NCI-H510A (cell line): Measurements from ENCODE around the gene CARD19.

Source experiments
- DNase-seq: peaks from one replicate; lab custom pipeline; 2025; lab: John Stamatoyannopoulos, UW

Gene CARD19

GRCh38 chr9:93120846-93121315, 24.9 kb downstream of the CARD19 start:
- no peak for DNase-seq

- no peak for DNase-seq
These were observed 25.6 kb downstream of the CARD19 start for GRCh38 chr9:93121316-93122241.

GRCh38 chr9:93122721-93123221, 26.8 kb downstream of the CARD19 start:
- DNase-seq, result no peak

- no peak for DNase-seq
These were observed 27.7 kb downstream of the CARD19 start for GRCh38 chr9:93123561-93124283.

GRCh38 chr9:93124793-93125192, 28.8 kb downstream of the CARD19 start:
- DNase-seq, result no peak

GRCh38 chr9:93125331-93125894, 29.4 kb downstream of the CARD19 start:
- DNase-seq, result no peak

GRCh38 chr9:93126151-93126781, 30.2 kb downstream of the CARD19 start:
- no peak for DNase-seq

- DNase-seq, result peak; percentile 60
These were observed 30.9 kb downstream of the CARD19 start for GRCh38 chr9:93126825-93127368.

- DNase-seq, result no peak
These were observed 31.4 kb downstream of the CARD19 start for GRCh38 chr9:93127395-93127911.

GRCh38 chr9:93128011-93128714, 32.1 kb downstream of the CARD19 start:
- no peak for DNase-seq

- no peak for DNase-seq
These were observed 32.8 kb downstream of the CARD19 start for GRCh38 chr9:93128715-93129224.

- DNase-seq, result no peak
These were observed 33.3 kb downstream of the CARD19 start for GRCh38 chr9:93129286-93129685.

GRCh38 chr9:93129691-93130500, 33.9 kb downstream of the CARD19 start:
- no peak for DNase-seq

- no peak for DNase-seq
These were observed 35.0 kb downstream of the CARD19 start for GRCh38 chr9:93130861-93131481.

- no peak for DNase-seq
These were observed 35.7 kb downstream of the CARD19 start for GRCh38 chr9:93131599-93132286.

- no peak for DNase-seq
These were observed 36.4 kb downstream of the CARD19 start for GRCh38 chr9:93132287-93132927.

GRCh38 chr9:93132946-93133680, 37.1 kb downstream of the CARD19 start:
- no peak for DNase-seq

- DNase-seq, result peak; percentile 35
These were observed 37.6 kb downstream of the CARD19 start for GRCh38 chr9:93133681-93134014.
